Glutamatergic neuron (in vitro differentiated cells): Measurements from ENCODE around the gene FUZ. TPM values are rescaled to one million over a fixed set of nuclear protein-coding genes. Genes with fewer than 3 reads are reported as not detected.

Experiments
- DNase-seq: peaks from one replicate; pipeline ENCODE4 v3.0.0; 2022
- H3K27ac Mint-ChIP-seq: one replicate; pipeline ENCODE4 v1.8.0; 2020; ENCODE audit warnings: mild to moderate bottlenecking, mixed read lengths, inconsistent platforms; ENCODE audit not compliant: unreplicated experiment
- H3K27me3 Mint-ChIP-seq: one replicate; pipeline ENCODE4 v1.8.0; 2020; ENCODE audit warnings: mild to moderate bottlenecking, moderate library complexity, mixed read lengths, inconsistent platforms; ENCODE audit not compliant: unreplicated experiment
- H3K36me3 Mint-ChIP-seq: one replicate; pipeline ENCODE4 v1.8.0; 2020; ENCODE audit warnings: mild to moderate bottlenecking, mixed read lengths, inconsistent platforms; ENCODE audit not compliant: unreplicated experiment
- H3K4me1 Mint-ChIP-seq: one replicate; pipeline ENCODE4 v1.8.0; 2020; ENCODE audit warnings: mild to moderate bottlenecking, low read depth, mixed read lengths, inconsistent platforms; ENCODE audit not compliant: unreplicated experiment
- H3K4me3 Mint-ChIP-seq: one replicate; pipeline ENCODE4 v1.8.0; 2020; ENCODE audit warnings: mild to moderate bottlenecking, mixed read lengths, inconsistent platforms; ENCODE audit not compliant: unreplicated experiment
- H3K9me3 Mint-ChIP-seq: one replicate; pipeline ENCODE4 v1.8.0; 2020; ENCODE audit warnings: mild to moderate bottlenecking, moderate library complexity, mixed read lengths, inconsistent platforms; ENCODE audit not compliant: unreplicated experiment
- CTCF ChIP-seq: fragments of 200-600 bp; sonication (generic); IDR thresholded peaks from one replicate; pipeline ENCODE4 v1.5.0; 2021; ENCODE audit not compliant: partially characterized antibody, unreplicated experiment
- total RNA-seq: library from RNA; stranded (reverse); fragmentation: NEBNext Ultra II Directional; extraction: Animal tissue kit (Norgen Biotek cat#: 25700); gene quantifications from one replicate; pipeline ENCODE4 v1.2.1, GENCODE V29; 2021; ENCODE audit not compliant: unreplicated experiment

FUZ gene
- total RNA-seq, 1 donor from 2014 or later = 13.6 TPM

- no peak for DNase-seq
- Mint-ChIP-seq H3K27ac (peak overlapping the region; percentile 78), H3K36me3 (no peaks in the 10 kb centered on the region), H3K9me3 (no peaks in the 10 kb centered on the region), H3K4me3 (peak overlapping the region; percentile 97), H3K4me1 (peaks cover 3% of the 10 kb centered on the region), H3K27me3 (peaks cover 6% of the 10 kb centered on the region)
- TF ChIP-seq CTCF = no peak
Measured at GRCh38 chr19:49818649-49819370, 5.7 kb upstream of the FUZ start.

GRCh38 chr19:49817964-49818648 is 5.0 kb upstream of the FUZ start, which contains the start of gene MED25:
Gene MED25 (plus strand): TSS chr19:49818289. CDS start chr19:49818342, 53 bp downstream.
- no peaks in the 10 kb centered on the region for H3K36me3 Mint-ChIP-seq
- H3K4me1 Mint-ChIP-seq = peaks cover 3% of the 10 kb centered on the region
- H3K27ac Mint-ChIP-seq = peak within 1 kb of the TSS; percentile 97
- peaks cover 2% of the 10 kb centered on the region for H3K9me3 Mint-ChIP-seq
- H3K4me3 Mint-ChIP-seq = peak within 1 kb of the TSS; percentile 97
- TF ChIP-seq CTCF = peak; percentile 30
- peaks cover 6% of the 10 kb centered on the region for H3K27me3 Mint-ChIP-seq
- DNase-seq = peak; percentile 90

- DNase-seq = no peak
- Mint-ChIP-seq H3K27ac (no peak overlapping the region), H3K36me3 (no peaks in the 10 kb centered on the region), H3K4me1 (peaks cover 3% of the 10 kb centered on the region), H3K9me3 (peaks cover 2% of the 10 kb centered on the region), H3K27me3 (peaks cover 6% of the 10 kb centered on the region), H3K4me3 (no peak overlapping the region)
- TF ChIP-seq CTCF = no peak
Measured at GRCh38 chr19:49816590-49816989, 3.5 kb upstream of the FUZ start.

GRCh38 chr19:49814010-49814409 is 918 bp upstream of the FUZ start:
- H3K27ac Mint-ChIP-seq = peak overlapping the region; percentile 97
- H3K36me3 Mint-ChIP-seq = no peaks in the 10 kb centered on the region
- peak overlapping the region; percentile 93 for H3K4me3 Mint-ChIP-seq
- H3K9me3 Mint-ChIP-seq = peaks cover 5% of the 10 kb centered on the region
- no peak for TF ChIP-seq CTCF
- no peak for DNase-seq
- peaks cover 4% of the 10 kb centered on the region for H3K4me1 Mint-ChIP-seq
- peaks cover 9% of the 10 kb centered on the region for H3K27me3 Mint-ChIP-seq
